Anterior cingulate cortex (tissue), 58 donors: ENCODE measurements around the gene CAMTA1.
A peak's percentile ranks its signal among the peaks of the same experiment; 100 is the strongest.

Experiments
- DNase-seq, 58 donors: peaks; one replicate each; lab custom pipeline; 2025; lab: John Stamatoyannopoulos, UW

Gene CAMTA1

DNA sequence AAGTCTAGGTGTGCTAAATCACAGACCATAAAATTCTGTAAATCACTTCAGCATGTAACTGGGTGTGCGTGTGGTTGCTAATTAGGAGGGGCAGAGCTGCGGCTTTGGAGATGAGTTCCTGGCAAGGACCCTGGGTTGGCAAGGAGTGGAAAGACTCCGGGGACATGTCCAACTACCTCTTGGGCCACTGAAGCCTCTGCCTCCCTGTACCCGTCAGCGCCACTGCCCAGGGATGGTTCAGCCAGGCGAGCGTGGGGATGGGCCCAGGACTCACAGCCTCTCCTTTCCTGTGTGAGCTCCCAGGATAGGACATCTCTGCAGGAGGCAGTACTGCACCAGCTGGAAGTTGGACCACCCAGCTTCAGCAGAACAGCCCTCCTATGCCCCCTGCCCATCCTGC is 599.4 kb downstream of the CAMTA1 start:
- DNase-seq, result no peak

GRCh38 chr1:7385471-7386225 is 600.4 kb downstream of the CAMTA1 start:
- DNase-seq, result no peak

- peak in 26 of 58 donors; percentile 10 to 74 (median 26) for DNase-seq
These were observed 601.2 kb downstream of the CAMTA1 start for GRCh38 chr1:7386226-7387052.

- DNase-seq, result no peak
These were observed 602.0 kb downstream of the CAMTA1 start for GRCh38 chr1:7387053-7387927.

GRCh38 chr1:7388141-7388487 is 602.9 kb downstream of the CAMTA1 start:
- DNase-seq, result peak in 3 of 58 donors; percentile 14 to 42 (median 16)

DNA sequence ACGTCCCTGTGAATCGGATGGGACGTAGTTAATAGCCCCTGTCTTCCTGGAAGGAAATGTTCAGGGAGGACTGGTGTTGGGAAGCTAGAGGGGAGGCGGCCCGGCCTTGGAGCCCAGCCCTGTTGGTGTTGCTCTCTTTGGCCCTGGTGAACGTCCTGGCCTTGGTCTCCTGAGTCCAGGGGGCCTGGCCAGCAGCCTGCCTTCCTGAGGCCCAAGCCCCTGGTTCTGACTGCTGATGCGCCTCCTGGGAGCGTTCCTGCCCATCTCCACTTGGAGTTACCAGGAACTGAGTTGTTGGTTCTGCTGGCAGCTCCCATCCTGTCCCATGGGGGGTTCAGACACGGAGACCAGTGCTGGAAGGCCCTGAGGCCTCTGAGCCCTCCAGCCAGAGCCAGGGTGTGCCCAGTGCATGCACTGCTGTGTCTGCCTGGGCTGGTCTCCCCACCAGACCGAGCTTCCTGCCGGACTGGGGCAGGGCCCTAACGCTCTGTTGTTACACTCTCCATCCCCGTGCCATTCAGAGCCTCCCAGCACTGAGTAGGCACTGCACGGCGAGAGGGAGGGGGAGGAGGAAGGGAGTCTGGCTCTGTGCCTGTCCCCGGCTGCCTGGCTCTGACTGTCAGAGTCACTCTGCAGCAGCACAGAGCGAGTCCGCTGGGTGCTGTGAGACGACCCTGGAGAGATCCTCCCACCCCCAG is 603.4 kb downstream of the CAMTA1 start:
- DNase-seq, result peak in 53 of 58 donors; percentile 25 to 79 (median 56)

- DNase-seq, result peak in 8 of 58 donors; percentile 22 to 77 (median 46)
These were observed 604.1 kb downstream of the CAMTA1 start for GRCh38 chr1:7389201-7389905.

- DNase-seq, result no peak
These were observed 604.8 kb downstream of the CAMTA1 start for GRCh38 chr1:7389906-7390603.

DNA sequence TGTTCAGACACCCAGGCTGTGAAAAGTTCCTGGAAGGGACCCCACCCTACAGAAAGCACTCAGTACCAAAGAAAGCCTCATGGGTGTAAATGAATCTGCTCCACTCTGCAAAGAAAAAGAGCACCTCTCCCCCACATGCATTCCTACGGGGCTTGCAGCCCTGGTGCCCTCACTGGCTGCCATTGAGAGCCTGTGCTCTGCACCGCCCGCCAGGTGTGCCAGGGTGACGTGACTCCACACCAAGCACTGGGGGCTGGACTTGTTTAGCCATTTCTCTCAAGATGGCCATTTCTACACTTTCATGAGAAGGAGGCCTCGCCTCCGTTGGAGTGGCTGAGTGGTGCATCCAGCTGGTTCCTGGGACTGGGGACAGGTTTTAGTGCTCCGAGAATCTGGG is 605.3 kb downstream of the CAMTA1 start:
- no peak for DNase-seq

GRCh38 chr1:7393136-7393535 is 607.9 kb downstream of the CAMTA1 start:
- no peak for DNase-seq

DNA sequence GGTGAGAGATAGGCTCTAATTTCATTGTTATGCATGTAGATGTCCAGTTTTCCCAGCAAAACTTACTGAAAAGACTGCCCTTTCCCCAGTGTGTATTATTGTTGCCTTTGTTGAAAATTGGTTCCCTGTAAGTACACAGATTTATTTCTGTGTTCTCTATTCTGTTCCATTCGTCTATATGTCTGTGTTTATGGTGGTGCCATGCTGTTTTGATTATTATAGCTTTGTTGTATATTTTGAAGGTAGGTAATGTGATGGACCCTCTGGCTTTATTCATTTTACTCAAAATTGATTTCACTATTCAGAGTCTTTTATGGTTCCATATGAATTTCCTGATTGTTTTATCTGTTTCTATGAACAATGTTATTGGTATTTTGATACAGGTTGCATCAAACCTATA is 610.0 kb downstream of the CAMTA1 start:
- DNase-seq, result no peak

DNA sequence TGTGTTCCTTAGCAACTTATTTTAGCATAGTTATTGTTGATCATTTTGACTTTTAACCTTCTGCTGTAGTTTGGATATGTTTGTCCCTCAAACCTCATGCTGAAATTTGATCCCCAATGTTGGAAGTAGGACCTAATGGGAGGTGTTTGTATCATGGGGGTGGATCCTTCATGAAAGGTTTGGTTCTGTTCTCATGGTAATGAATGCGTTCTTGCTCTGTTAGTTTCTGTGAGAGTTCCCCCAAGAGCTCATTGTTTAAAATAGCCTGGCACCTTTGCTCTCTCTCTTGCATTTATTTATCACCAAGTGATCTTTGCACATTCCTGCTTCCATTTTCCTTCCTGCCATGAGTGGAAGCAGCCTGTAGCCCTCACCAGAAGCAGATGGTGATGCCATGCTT is 613.7 kb downstream of the CAMTA1 start:
- no peak for DNase-seq

DNA sequence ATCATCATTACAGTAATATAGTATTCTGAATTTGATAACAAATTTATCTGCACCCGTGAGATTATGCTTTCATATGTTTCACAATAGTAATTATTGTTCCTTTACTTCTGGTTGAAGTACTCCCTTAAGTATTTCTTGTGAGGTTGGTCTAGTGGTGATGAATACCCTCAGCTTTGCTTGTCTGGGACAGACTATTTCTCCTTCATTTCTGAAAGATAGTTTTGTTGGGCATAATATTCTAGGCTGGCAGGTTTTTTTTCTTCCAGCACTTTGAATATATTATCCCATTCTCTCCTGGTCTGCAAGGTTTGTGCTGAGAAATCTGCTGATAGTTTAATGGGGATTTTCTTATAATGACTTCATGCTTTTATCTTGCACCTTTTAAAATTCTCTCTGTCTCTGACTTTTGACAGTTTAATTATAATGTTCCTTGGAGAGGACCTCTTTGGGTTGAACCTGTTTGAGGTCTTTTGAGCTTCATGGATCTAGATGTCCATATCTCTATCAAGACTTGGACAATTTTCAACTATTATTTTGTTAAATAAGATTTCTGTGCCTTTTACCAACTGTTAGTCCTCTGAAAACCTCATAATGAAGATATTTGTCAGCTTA is 614.4 kb downstream of the CAMTA1 start:
- no peak for DNase-seq

DNA sequence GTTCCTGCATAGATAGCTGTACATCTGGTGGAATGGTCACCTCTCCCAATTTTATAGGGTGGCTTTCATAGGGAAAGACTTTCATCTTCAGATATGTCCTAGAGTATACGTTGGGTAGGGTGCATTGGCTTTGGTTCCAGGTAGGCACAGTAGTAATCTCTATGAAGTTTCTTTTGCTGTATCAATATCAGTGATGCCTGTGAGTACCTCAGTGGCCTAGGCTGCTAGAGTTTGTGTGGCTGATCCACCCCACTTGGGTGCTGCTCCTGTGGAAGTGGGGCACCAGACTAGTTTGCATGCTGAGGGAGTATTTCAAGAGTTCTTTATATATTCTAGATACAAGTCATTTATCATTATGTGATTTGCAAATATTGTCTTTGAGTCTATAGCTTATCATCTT is 615.3 kb downstream of the CAMTA1 start:
- DNase-seq, result no peak

- peak in 1 of 58 donors; percentile 16 for DNase-seq
These were observed 616.7 kb downstream of the CAMTA1 start for GRCh38 chr1:7401814-7402547.

DNA sequence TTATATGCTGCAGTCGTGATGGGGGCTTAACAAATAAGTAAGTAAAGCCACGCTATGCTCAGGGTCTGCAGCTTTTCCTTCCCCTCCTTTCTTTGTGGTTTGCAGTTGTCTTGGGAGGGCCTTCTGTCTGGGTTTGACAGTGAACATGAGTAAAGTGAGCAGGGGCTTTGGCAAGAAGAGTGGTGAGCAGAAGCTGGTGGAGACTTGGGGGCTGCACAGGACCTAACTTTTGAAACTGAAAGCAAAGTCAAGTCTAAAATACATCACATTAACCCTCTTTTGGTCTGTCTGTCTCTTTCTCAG is 617.2 kb downstream of the CAMTA1 start:
- DNase-seq, result no peak

DNA sequence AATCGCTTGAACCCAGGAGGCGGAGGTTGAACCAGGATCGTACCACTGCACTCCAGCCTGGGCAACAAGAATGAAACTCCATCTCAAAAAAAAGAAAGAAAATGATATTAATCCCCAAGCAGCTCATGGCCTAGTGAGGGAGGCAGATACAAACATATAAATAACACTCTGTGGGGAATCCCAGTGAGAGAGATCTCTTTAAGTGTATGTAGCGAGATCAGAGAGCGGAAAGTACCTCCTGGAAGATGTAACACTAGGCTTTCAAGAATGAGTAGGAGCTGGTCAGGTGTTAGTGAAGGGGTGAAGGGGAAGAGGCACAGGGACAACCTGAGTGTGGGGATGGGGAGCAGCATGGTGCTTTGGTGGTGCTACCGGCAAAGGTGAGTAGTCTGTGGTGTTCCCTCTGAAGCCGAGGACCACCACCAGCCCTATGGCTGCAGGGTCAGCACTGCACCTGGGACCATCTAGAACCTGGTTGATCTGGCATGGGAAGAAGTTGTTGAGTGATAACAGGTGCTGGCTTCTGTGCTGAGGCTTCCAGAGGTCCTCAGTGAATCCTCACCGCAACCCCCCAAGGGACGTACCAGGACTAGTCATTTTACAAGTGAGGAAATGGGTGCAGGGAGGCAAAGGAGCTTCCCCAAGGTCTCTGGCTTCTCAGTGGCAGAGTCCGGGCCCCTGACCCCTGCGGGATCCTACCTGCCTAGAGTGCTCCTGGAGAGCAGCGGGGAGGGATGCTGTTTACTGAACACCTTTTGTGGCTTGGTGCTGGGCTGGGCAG is 618.2 kb downstream of the CAMTA1 start:
- no peak for DNase-seq
